ENCODE results near the gene SIRPA.

SIRPA gene

DNA sequence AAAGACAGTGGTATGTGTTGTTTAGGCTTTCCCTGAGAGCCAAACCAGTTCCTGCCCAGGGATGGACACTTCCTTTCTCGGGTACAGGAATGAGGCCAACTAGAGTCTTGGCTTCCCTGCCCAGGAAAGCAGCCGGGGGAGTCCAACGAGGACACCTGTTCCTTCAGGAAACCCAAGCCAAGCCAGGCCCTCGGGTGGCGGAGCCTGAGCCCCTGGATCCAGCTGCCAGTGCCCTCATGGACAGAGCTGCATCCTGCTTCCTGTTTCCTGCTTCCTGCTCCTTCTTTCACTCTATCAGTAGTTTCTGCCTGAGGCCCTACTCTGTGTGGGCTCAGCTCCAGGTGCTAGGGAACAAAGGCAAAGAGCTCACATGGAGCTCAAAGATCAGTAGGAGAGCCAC is 7.9 kb upstream of the SIRPA start:
- DNase-seq (ENCODE audit: low read depth in 4 of 4, low spot score in 1 of 4), result no peak

DNA sequence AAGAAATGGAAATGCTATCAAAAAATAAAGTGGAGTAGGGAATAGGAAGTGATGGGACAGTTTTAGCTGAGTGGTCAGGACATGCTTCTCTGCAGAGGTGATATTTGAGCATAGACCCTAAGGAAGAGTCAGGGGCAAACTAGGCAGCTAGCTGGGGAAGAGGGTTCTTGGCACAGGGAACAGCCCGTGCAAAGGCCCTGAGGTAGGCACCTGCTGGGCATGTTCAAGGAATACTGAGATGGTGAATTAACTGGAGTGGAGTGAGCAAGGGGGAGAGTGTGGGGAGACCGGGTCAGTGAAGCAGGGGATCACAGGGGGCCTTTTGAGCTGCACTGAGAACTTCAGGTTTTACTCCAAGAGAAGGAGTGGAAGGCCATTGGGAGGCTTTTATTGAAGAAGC is 7.5 kb upstream of the SIRPA start:
- DNase-seq (ENCODE audit: low read depth in 4 of 4, low spot score in 1 of 4), result no peak

DNA sequence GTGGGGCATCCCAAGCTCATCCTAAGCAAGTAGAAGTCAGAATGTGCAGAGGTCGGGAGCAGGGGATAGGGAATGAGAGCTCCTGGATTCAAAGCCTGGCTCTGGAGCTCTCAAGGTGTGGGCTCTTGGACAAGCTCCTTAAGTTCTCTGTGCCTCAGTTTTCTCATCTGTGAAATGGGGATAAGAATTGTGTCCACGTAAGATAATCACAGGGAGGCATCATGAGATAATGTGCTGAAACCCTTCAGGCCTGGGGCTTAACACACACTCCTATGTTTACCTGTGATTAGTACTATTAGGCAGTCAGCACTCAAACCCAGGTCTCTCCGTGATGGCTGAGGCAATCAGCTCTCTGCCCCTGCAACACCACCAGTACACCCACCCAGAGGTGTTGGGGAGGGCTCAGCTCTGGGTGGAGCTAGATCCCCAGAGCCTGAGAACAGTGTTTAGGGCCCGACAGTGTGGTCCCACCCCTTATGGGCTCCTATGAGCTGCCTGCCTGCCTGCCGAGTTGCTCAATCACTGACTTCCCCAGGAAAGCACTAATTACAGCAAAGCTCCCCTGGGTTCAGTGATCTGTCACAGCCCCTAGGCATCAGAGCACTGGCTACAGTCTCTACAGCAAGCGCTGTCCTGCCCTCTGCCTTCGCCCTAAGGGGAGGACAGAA is 6.3 kb upstream of the SIRPA start:
- no peak for DNase-seq (ENCODE audit: low read depth in 4 of 4, low spot score in 1 of 4)

DNA sequence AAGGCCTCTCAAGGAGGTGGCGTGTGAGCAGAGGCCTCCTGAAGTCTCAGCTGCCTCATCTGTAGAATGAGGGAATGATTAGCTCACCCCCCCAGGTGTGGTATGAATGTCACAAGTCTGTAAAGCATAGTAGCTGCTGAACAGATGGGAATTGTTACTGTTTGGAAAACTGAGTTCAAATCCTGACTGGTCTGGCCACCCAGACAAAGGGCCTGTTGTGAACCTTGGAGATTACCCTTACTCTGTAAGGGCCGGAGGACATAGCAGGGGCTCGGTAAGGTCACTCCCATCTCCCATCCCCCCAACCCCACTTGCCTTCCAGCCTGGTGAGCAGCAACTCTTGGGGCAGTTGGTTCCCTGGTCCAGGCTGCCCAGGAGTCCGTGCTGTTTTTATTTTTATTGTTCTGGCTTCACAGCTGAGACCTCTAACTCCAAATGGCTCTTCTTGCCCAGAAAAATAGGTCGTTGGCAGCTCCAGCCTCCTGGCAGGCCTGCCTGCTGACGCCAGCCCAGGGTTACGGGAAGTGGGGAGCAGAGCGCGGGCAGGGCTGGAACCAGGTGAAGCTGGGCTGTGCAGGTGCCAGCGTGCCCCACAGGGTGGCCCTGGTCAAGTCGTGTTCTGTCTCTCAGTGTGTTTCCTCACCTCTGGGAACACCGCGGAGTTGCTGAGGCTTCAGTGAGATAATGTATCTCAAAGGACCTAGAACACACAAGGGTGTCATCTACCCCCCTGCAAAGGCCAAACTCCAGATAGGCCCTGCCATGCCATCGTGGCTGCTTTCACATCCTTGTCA is 4.5 kb upstream of the SIRPA start:
- DNase-seq (ENCODE audit: low read depth in 4 of 4, low spot score in 1 of 4), result no peak

DNA sequence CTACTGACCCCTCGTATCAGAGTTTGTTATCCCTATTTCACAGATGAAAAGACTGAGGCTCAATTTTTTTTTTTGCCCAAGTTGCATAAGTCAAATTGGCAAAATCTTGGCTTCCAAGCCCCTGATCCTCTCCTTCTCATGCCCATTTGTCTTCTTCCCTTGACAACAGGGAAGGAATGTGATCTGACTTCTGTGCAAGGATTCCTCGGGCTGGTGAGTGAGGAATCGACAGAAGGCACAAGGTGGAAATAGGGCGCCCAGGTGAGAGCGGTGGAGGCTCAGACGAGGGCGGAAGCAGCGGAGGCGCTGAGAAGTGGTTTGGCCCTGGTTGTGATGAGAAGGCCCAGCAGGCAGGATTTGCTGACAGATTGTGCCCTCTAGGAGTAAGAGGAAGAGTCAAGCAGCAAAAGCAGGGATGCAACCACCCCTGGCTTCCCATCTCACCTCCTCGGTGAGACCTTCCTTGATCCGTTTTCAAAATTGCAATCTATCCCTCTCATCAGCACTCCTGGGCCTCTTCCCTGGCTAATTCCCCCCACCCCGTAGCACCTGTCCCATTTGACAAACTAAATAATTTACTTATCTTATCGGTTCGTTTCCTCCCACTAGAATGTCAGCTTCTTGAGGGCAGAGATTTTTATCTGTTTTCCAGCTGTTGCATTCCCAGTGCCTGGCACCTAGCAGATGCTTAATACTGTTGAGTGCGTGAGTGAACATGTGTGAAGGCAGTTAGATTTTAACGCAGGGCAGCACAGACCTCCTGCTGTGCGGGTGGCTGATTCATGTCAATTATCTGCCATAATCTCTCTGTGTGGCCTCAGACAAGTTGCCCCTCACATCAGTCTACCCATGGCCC is 3.7 kb upstream of the SIRPA start:
- no peak for DNase-seq (ENCODE audit: low read depth in 4 of 4, low spot score in 1 of 4)

DNA sequence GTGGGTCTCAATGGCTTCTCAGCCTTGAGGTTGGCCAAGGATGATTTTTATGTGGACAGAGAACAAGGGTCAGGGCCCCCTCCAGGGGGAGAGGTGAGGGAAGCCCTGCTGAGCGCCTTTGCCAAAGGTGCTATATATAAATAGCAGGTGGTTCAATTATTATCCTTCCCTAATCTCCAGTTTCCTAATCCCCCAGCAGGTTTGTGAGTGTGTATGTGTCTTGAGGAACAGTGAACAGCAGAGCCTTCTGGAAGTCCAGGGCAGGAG is 3.2 kb upstream of the SIRPA start:
- no peak for DNase-seq (ENCODE audit: low read depth in 4 of 4, low spot score in 1 of 4)

DNA sequence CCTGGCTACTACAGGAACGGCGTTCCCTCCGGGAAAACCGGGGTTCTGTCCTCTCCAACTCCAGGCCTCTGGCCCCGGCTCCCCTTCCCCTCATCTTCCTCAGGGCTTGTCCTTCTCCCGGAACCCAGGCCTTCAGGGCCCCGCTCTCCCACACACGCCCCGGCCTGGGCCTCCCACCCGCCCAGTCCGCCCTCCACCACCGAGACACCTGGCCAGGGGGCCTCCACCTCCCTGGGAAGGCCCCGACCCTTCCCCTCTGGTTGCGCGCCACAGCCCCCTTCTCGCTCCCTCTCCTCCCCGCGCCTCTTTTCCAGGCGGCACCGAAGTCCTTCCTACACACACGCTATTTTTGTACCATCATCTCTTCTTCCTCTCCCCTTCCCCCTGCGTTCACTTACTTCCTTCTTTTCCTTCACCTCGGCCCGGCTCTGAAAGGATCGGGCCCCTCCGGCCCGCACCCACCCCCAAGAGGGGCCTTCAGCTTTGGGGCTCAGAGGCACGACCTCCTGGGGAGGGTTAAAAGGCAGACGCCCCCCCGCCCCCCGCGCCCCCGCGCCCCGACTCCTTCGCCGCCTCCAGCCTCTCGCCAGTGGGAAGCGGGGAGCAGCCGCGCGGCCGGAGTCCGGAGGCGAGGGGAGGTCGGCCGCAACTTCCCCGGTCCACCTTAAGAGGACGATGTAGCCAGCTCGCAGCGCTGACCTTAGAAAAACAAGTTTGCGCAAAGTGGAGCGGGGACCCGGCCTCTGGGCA is 1.3 kb upstream of the SIRPA start:
- no peak for DNase-seq (ENCODE audit: low read depth in 4 of 4, low spot score in 1 of 4)

DNA sequence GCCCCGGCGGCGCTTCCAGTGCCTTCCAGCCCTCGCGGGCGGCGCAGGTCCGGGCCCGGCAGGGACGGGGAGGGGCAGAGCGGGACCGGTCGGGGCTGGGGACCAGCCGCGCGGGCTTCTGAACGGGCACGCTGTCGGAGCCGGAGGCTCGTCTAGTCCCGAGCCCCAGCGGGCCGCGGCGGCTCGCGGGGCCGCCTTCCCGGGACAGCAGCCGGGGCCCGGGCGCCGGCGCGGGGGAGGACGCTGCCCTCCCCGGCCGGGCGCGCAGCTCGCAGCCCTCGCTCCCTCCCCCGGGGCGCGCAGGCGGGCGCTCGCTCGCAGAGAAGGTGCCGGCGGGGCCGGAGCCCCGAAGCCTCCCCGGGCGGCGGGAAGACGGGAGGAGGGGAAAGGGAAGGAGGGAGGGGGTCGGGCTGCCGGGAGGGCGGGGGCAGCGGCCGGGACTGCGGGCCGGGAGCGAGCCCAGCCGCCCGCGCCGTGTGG is 696 bp upstream of the SIRPA start:
- no peak for DNase-seq (ENCODE audit: low read depth in 4 of 4, low spot score in 1 of 4)

DNA sequence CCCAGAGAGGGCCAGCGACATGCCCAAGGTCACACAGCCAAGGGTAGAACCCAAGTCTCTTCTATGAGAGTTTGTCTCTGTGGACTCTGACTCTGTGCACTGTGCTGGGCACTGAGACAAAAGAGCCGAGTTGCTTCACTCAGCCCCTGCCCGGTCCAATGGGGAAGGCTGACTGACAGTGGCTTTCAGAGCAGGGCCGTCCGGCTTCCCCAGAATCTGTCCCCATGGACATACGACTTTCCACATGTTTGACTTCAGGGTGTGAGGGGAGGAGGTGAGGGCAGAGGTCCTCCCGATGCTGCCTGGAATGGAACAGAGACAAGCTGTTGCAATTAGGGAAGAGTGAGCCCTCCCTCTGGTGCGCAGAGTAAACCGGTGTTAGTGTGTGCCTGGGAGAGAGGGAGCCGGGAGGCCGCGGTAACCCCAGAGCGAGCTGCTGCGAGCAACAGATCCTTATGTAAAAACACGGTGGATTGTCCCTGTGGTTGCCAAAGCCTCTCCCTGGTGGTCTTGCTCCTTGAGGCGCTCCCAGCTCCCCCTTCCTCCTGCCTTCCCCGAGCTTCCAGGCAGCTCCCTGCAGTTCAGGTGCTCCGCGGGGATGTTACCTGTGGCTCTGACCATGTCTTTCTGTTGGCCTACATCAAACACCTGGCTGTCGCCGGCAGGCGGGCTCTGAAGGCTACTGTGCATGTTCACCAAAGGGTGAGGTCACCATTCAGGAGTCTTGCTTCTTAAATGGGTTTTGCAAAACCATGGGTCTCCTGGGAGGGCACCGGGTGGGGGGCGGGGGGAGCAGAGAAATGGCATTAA is 672 bp downstream of the SIRPA start:
- DNase-seq (ENCODE audit: low read depth in 4 of 4, low spot score in 1 of 4), result no peak

DNA sequence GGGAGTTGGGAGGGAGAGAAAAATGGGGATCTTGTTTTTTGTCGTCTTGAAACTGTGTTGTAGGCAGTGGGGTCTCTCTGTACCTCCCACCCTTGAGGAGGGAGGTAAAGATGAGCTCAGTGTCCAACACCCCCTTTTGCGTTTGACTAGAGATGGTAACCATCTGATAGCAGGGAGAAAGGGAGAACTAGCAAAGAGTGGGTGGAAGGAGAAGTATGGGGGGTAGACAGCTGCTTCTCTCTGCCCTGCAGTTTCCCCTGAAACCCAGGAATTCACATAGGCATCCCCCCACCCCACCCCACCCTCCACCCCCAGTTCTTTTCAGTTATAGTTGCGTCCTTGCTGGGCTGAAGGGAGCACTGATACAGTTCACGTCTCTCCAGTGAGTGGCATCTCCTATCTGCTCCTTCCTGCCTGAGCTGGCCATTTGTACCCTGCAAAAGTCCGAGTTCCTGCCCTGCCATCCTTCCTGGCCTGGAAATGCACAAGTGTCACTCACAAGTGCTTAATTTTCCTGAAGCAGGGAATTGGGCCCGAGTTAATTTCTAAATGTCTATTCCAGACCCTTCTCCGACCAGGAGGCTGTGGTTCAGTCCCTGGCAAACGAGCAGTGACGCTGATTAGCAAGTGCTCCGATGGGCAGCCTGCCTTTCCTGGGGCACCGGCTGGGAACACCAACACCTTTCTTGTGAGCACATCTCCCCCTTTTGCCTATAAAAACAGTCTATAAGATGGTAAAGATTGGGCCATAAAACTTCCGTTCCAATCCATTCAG is 1.5 kb downstream of the SIRPA start:
- DNase-seq (ENCODE audit: low read depth in 4 of 4, low spot score in 1 of 4), result no peak

DNA sequence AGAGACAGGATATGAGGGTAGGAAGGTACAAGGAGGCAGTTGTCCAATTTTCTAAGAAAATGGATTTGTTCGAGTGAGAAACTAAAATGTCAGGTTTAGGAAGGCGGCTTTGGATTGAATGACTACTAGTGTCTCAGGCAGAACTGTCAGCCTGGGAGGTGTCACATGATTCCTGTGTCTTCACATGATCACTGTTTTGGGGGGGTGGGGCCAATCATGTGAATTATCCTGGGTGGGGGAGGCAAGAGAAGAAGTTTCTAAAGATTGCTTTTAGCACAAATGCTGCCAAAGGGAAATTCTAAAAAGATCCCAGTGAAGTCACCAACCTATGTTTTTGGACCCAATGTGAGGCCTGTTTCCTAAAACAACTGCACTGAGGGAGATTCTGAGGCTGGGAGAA is 2.3 kb downstream of the SIRPA start:
- no peak for DNase-seq (ENCODE audit: low read depth in 4 of 4, low spot score in 1 of 4)

DNA sequence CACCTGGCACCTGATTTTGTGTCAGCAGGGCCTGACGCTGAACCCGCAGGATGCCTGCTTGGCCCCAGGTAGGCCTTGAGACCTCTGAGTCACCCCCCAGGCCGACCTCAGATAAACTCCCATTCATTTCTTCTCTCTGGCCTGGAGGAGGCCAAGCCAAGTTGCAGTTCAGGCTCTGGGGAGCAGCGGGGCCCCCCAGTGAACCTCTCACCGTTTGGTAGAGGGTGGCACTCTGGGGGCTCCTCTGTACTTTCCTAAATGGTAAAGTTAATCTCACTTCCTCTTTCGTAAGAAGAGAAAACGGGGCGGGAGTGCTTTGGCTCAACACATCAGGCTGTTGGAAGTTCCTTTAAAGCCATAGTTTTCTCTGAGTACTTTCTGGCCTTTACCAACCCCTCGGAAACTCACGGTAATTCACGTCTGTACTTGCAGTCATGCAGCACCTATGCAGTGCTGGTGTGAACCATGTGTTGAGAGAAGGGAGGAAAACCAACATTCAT is 2.8 kb downstream of the SIRPA start:
- no peak for DNase-seq (ENCODE audit: low read depth in 4 of 4, low spot score in 1 of 4)

DNA sequence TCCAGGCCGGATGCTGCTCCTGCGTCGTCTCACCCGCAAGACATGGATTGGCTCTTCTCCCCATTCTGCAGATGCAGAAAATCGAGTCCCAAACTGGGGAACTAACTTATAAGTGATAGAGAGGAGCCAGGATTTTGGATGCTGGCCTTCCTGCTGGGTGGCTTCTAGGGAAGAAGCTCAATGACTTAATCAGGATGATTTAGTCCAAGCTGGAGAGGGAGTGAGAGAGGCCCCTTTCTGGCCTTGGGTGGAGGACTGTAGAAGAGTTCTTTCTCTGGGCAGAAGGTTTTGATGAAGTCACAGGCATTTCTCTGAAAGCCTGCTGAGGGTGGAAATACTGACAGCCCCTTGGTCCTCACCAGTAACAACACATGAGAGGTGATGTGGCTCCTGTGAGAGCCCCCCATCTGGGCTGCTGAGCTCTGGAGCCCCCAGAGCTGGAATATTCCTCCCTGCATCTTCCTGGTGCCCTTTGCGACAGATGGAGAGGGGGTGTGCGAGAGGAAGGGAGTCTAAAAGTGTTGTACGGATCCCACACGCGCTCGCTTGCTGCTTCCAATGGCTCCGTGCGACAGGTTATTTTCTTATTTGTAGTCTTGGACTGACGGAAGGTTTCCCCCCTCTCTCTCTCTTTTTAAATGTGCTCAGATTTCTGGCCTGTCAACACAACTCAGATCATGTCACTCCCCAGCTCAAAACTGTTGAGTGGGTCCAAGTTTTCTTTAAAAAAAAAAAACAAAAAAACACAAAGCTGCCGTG is 3.5 kb downstream of the SIRPA start:
- no peak for DNase-seq (ENCODE audit: low read depth in 4 of 4, low spot score in 1 of 4)

DNA sequence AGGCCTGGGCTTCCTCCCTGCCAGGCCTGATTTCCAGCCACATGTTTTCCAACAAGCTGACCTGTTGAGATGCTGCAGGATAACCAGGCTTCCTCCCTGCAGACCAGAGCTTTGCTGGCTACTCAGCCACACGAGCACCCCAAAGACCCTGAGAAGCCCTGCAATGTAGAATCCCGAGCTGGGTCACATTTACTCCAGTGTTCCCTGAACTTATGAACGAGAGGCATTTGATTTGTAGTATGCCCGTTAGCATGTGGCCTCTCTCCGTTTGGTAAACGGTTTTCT is 4.0 kb downstream of the SIRPA start:
- no peak for DNase-seq (ENCODE audit: low read depth in 4 of 4, low spot score in 1 of 4)

DNA sequence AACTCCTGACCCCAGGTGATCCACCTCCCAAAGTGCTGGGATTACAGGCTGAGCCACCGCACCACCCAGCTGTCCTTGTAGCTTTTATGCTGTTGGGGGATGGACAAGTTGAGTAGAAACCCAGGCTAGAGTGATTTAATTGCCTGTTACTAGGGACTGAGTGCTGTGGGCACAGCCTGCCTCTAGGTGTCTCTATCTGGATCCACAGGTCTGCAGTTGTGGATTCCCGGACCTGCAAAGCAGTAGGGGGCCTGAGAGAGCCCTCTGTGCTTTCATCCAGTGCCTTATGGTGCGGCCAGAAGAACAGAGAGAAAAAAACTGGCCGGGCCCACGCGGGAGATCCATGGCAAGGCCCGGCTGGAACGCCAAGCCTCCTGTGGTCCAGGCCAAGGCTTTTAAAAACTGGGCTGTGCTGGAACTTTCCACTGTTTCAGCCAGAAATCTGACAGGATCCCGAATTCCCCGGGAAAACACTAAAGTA is 5.2 kb downstream of the SIRPA start:
- DNase-seq (ENCODE audit: low read depth in 4 of 4, low spot score in 1 of 4), result no peak

DNA sequence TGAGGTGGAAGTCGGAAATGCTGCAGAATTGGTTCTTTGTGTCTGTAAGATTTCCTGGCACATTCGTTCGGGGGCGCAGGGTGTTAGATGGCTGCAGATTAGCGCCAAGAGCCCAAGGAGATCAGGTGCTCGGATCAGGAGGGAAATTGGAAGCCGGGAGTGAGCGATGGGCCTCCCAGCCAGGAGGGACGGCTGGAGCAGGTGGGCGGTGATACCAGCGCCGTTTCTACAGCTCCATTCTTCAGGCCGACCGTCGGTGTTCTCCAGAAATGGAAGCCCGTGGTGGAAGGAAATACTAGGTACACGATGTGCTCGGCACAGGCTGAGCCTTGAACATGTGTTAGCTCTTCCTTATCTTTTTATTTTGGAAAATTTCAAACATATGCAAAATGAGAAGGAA is 6.5 kb downstream of the SIRPA start:
- DNase-seq (ENCODE audit: low read depth in 4 of 4, low spot score in 1 of 4), result no peak

DNA sequence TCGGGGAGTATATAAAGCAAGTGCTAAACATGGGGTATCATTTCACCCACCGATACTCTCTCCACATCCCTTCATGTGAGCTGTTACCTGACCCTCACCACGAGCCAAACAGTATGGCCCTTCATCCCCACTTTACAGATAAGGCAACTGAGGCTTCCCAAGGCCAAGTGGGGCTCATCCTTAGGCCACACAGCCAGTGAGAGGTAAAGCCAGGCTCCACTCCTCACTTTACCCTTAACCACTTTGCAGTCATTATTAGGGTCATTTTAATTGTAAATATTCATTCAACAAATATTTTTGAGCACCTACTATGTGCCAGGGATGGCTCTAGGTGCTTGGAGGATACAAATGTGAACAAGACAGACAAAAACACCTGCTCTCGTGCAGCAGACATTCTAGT is 7.0 kb downstream of the SIRPA start:
- DNase-seq (ENCODE audit: low read depth in 4 of 4, low spot score in 1 of 4), result no peak

DNA sequence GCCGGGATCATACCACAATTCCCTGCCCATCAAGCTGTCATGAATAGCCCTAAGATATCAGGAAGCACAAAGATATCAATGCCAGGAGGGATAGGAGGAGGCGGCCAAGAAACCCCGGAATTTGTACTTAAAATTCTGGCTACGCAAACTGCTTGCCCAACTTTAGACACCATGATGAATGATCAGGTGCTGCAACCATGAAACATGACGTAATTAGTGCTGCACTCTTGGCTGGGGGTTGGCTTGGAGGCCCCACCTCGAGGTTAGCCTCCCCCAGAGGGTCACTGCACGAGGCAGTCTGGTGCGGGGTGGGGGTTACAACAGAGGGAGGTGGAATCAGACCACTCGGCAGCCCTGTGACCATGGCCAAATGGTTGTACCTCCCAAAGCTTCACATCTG is 8.9 kb downstream of the SIRPA start:
- no peak for DNase-seq (ENCODE audit: low read depth in 4 of 4, low spot score in 1 of 4)

DNA sequence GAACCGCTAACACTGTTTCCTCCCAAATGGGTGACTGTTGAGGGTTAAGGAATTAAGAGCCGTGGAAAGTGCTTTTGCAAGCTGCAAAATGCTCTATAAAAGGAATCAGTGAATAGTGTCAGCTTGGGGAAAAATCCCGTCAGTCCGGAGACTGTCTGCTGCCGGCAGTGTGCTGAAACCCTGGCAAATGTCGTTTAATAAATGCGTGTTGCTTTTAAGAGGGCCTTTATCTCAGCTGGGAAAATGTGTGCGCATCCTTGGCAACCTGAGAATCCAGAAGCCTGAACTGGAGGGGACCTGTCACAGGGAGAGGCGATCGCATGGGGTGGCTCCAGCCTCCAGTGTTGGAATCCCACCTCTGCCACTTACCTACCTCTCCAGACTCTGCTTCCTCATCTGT is 9.8 kb downstream of the SIRPA start:
- DNase-seq (ENCODE audit: low read depth in 4 of 4, low spot score in 1 of 4), result no peak

All from stimulated activated CD4-positive, alpha-beta T cell treated with anti-CD3 and anti-CD28 coated beads, Interleukin-1b, Interleukin-23, amount 100 ng/mL, for 24 hours (primary cell).